Peyer's patch (tissue), 4 donors: ENCODE data around the gene TEX13D.
A peak's percentile ranks its signal among the peaks of the same experiment; 100 is the strongest.

Experiments
- CTCF ChIP-seq, 6 experiments: fragments of 450-650 bp in 4 of 6; fragments of 200-600 bp in 2 of 6; sonication (generic) in 1 of 6; IDR thresholded peaks; one replicate each; pipeline ENCODE4 v1.5.1; 2017 to 2019; ENCODE audit warnings: antibody characterized with exemption in 6 of 6, mild to moderate bottlenecking in 3 of 6, moderate library complexity in 1 of 6
- POLR2A ChIP-seq, 2 donors: fragments of 450-650 bp; IDR thresholded peaks; one replicate each; pipeline ENCODE4 v1.5.1; 2017; ENCODE audit warnings: antibody characterized with exemption in 2 of 2, mild to moderate bottlenecking in 2 of 2, moderate library complexity in 2 of 2

GRCh38 chrX:124346117-124346876 is 13.8 kb downstream of the TEX13D start, which contains the start of gene SH2D1A:
- no peak for TF ChIP-seq CTCF (IDR thresholded peaks at IDR 0.05)
- peak in 1 of 2 donors; percentile 12 for TF ChIP-seq POLR2A (IDR thresholded peaks at IDR 0.05)
